Fibroblast of the aortic adventitia (primary cell): Measurements from ENCODE around the gene TCEAL9. TPM values are rescaled to one million over a fixed set of nuclear protein-coding genes. Genes with fewer than 3 reads are reported as not detected.

ENCODE experiments used
- DNase-seq: peaks from one replicate; pipeline ENCODE4 v3.0.0-alpha.2; 2010; ENCODE audit warnings: low read depth
- H3K4me3 ChIP-seq: 2 replicates; pipeline ENCODE4 v1.5.1; 2011; ENCODE audit warnings: low read depth, mild to moderate bottlenecking, control low read depth, low read length, moderate library complexity
- CTCF ChIP-seq: IDR thresholded peaks from 2 replicates; pipeline ENCODE4 v1.5.1; 2011; ENCODE audit warnings: mild to moderate bottlenecking, low read length, control low read depth, inconsistent platforms; ENCODE audit not compliant: insufficient read depth
- total RNA-seq: library from RNA; depleted of rRNA; stranded (reverse); fragments of >200 nt; gene quantifications from 2 replicates; pipeline ENCODE4 v1.2.3, GENCODE V29; 2012; ENCODE audit warnings: low replicate concordance

TCEAL9 gene, protein sequence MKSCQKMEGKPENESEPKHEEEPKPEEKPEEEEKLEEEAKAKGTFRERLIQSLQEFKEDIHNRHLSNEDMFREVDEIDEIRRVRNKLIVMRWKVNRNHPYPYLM
- total RNA-seq: 225 and 327 TPM in 2 replicates

DNA sequence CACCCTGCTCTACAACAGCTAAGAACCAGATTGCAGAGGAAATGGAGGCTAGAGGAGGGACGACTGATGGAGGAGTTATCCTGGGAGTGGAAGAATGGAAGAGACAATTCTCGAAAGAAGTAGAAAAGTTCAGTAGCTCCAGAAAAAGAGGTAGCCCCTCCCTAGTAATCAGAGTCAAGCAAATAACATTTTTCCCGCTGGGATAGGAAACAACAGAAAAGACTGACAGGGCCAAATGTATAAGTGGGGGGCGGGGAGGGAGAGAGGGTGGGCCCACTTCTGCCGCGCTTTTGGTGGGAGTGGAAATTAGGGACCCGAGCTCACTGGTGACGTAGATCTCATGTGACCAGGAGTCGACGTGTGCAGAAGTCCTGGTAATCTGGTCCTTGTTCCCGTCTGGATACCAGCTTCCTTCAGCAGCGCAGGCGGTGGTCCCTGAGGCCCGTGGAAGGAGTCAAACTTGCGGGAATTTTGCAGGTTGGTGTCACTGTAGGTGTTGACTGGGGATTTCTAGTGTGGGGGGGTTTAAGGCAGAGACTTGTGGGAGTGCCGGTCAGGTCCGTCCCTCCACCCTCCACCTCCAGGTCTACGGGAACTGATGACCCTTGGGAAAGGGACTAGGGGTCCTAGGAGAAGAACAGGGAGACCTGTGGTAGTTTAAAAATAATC, at the start of gene TCEAL9:
Gene TCEAL9 (plus strand): TSS at position 377 of the 669 bp plus-strand sequence. CDS start 1,179 bp downstream, outside the sequence.
- H3K4me3 ChIP-seq: peak within 1 kb of the TSS; percentile 71
- TF ChIP-seq CTCF: no peak
- DNase-seq: peak; percentile 84

- no peak overlapping the region for H3K4me3 ChIP-seq
- TF ChIP-seq CTCF: no peak
- no peak for DNase-seq
Observed at GRCh38 chrX:103309860-103310554, 46.3 kb upstream of the TCEAL9 start.

DNA sequence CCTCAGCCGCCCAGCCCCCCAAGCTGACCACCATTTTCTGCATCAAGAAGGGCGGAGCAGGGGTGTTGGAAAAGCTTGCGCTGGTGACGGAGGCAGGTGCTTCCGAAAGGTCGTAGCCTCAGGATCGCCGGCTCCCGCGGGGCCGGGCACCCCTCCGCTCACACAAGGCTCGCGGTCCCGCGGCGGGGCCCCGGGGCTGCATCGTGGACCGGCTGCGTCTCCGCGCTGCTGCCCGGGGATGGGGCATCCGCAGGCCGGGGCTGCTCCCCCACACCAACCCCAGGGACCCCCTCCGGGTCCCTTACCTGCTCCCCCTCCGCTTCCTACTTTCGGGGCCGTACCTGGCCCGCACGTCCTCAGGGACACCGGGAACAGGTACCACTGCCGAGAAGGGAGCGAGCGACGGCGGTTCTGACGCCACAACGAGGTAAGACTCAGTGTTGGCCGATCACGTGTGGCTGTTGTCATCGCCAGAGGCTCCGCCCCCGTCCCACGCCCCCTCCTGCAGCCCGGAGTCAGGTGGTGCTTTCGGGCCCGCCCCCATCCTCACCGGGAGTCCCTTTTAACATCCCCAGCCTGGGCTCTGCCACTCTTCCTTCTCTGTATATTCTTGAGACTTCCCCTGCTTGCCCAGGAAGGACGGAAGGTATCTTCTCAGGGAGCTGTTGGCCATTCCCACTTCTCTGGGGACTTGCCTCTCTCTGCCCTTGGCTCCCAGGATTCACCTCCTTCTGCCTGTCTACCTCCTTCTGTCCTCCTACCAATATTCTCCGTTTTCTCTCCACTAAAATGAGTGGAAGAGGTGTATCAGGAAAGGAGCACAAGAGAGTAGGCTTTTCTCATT, 45.5 kb upstream of the TCEAL9 start, which contains the start of gene BEX2:
Gene BEX2 (minus strand): TSS at position 436 of the 844 bp plus-strand sequence. CDS start 1,014 bp downstream, outside the sequence.
- no peak for TF ChIP-seq CTCF

DNA sequence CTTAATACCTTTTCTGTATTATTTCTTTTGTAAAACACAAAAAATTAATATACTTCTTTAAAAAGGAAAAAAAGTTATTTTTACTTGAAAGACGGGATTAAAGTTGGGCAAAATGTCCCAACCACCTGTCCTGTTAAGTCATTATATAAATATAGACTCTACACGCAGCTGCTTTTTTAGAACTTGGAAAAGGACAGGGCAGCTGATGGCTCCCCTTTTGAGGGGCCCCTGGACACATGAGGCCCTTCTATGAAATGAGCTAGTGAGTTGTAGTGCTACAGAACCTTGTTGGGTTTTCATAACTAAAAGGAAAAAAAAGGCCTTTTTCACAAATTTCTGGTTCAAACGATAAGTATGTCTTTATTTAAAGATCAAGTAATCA, 44.9 kb upstream of the TCEAL9 start:
- TF ChIP-seq CTCF: no peak
- no peak overlapping the region for H3K4me3 ChIP-seq
- no peak for DNase-seq

More for the DNA sequence above, 45.5 kb upstream of the TCEAL9 start, which contains the start of gene BEX2:
- peak within 1 kb of the TSS; percentile 52 for H3K4me3 ChIP-seq
- DNase-seq: peak; percentile 2

GRCh38 chrX:103329991-103330390, 26.3 kb upstream of the TCEAL9 start, which contains the start of gene TCEAL7:
TCEAL7 (plus strand) TSS chrX:103330239; CDS start chrX:103331404, 1,165 bp downstream.
- no peak for TF ChIP-seq CTCF
- H3K4me3 ChIP-seq: peak within 1 kb of the TSS; percentile 64
- peak; percentile 57 for DNase-seq

DNA sequence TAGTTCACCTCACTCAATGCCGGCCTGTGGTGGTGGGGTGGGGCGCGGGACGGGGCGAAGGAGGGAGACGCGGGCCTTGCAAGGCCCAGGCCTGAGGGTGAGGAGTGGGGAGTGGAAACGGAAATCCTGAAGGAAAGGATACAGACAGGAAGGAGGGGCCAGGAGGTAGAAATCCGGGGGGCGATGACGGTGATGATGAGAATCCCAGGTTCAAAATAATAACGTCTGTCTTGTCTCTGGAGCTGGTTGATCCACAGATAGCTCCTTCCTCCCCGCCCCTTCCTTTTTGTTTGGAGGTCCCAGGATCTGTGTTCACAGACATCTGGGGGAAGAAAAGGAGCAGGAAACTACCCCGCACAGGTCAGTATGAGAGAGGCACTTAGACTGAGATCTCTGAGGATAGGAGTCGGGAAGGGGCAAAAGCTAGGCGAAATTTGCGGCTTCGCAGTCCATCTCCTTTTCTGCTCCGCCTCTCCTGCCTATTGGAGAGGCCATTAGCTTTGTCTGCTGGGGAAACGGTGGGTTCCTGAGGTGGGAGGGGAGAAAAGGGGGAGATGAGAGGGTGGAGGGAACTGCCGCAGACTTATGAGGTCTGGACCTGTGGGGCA, 25.5 kb upstream of the TCEAL9 start:
- DNase-seq: peak; percentile 15
- TF ChIP-seq CTCF: no peak
- peak overlapping the region; percentile 64 for H3K4me3 ChIP-seq
